ENCODE data around the gene KIF16B.
"Not testable (repeated sequence)": the region's sequence is repeated elsewhere in the genome, so short reads cannot be mapped to it uniquely, and the experiment has no call there.

The KIF16B gene

DNA sequence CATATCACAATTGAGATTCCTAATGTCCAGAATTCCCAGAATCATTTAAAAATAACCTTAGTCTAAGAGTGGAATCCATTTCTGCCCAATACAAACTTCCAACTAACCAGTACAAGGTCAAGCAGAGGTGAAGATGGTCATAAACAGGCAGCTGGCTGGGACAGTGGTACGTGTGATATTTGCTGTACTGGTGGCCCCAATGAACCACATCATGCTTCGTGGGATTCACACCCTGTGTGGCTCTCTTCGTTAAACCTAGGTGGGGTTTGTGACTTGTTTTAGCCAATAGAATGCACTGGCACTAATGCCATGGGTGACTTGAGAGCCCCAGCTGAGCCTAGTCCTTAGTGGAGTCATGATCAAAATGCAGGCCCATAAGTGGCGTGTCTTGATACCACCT lies 286.6 kb downstream of the KIF16B start:
- DNase-seq (ENCODE audit: low read depth) = no peak

DNA sequence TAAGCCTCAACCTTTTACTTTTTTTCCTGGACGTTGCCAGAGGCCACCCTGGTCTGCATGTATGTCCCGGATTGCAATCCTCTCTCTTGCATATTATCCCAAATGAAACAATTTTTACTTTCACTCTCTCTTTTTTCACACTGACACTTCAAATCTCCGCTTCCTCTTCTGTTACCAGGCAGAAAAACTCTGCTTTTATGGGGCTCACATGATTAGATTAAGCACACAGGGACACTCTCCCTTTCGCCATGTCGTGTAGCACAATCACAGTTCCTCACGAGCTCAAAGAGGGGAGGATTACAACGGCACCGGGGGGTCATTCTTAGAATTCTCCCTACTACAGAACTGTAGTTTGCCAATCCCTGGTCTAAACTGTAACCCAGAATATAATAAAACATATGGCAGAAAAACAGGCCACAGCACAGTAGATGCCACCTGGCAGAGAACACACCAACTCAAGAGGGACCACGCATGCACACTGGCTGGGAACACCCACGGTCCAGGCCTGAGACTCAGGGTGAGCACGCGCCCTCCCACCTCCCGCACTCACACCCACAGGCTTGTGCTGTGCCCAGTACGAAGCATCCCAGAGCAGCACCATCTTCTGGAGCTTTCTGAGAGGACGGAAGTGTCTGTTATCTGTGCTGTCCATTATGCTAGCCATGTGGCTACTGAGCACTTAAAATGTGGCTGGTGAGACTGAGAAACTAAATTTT lies 288.7 kb downstream of the KIF16B start:
- DNase-seq (ENCODE audit: low read depth) = no peak

DNA sequence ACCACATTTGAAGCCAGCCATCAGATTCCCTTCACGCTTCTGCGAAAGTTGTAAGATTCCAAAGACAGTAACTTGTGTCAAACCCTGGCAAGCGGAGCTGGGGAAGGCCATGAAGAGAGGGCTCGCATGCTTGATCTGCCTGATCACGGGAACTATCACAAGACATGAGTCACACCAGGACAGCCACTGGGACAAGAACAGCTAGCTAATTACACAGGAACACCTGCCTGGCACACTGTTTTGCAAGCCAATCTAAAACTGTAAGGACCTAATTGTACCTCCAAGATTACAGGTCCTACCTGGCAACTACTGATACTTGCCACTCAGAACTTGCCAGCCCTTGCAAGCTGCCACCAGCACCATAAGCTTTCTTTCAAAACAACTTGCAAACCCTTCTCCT lies 289.3 kb downstream of the KIF16B start:
- DNase-seq (ENCODE audit: low read depth) = no peak

GRCh38 chr20:16283307-16283706 lies 289.9 kb downstream of the KIF16B start:
- DNase-seq (ENCODE audit: low read depth) = no peak

DNA sequence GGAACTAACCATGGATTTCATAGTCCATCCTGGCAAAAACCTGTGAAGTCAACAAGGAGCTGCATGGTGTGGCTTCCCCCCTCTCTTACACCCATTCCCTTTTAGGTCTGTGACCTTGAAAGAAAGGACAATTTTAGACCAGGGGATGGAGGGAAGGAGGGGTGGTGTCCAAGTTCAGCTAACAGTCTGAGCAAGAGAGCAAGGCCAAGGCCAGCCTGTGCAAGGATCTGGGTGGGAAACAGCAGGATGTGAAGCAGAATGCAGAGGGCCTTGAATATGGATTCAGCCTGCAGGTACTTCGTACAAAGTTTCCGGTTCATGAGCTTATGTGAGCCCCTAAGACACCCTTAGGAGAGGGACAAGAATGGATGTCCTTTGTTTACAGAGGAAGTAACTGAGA lies 293.0 kb downstream of the KIF16B start:
- no peak for DNase-seq (ENCODE audit: low read depth)

- DNase-seq (ENCODE audit: low read depth) = no peak
Observed at GRCh38 chr20:16279320-16279719, 293.9 kb downstream of the KIF16B start.

DNA sequence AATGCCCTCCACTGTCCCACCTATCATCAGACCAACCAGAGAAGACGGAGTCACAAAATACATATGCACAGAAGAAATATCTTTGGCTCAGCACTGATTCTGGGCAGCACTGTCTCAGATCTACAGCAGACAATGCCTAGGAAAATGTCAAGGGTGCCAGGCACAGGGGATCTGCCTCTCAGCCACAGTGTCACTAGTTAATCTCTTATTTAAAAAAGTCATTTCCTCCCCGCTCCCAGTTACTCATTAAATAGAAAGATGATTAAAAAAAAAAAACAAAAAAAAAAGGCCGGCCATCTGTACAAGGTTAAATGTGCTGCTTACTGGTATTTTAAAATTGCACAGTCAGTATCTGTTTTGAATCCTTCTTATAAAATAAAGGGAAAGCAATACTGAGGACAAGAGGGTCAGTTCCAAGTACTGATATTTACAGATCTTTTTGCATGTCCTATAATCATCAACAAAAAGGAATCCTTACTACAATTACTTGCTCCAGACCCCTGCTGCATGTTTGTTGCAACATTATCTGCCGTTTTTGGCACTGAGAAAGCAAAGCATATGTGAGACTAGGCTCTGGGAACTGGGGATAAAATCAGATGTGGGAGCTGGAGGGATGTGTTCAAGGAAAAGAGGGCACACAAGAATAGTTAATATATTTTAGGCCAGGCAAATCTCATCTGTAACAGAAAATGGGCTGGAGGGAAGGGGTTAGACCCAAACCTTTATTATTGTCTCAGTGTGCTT lies 299.3 kb downstream of the KIF16B start:
- DNase-seq (ENCODE audit: low read depth) = no peak

- no peak for DNase-seq (ENCODE audit: low read depth)
Observed at GRCh38 chr20:16272780-16273360, 300.4 kb downstream of the KIF16B start.

GRCh38 chr20:16271450-16271849 lies 301.8 kb downstream of the KIF16B start:
- DNase-seq (ENCODE audit: low read depth) = no peak

GRCh38 chr20:16270989-16271388 lies 302.3 kb downstream of the KIF16B start:
- no peak for DNase-seq (ENCODE audit: low read depth)

DNA sequence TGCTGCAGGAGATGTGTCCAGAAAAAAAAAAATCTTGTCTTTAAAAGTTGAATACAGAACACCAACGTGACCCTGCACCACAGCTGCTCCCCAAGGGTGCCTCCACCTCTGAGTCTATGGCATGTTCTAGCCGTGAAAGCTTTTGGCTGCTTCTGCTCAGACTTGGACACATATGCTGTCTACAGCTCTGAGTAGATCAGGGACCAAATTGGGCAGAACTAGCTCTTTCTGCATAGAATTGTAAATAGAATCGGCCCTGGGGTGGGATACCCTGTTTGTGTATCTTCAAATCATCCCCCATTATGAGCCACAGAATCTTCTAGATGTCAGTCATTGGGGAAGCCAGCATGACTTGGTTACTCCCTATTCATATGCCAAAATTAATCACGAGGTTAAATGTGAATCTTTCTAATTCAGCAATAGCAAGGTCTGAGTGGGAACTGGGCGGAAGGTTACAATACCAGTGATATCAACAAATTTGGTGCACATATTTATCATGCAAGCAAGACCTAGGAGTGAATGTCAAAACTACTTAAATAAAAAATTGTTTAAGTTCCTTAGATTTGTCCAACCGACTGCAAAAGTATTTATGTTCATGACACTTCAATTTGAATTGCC lies 302.8 kb downstream of the KIF16B start:
- no peak for DNase-seq (ENCODE audit: low read depth)

DNA sequence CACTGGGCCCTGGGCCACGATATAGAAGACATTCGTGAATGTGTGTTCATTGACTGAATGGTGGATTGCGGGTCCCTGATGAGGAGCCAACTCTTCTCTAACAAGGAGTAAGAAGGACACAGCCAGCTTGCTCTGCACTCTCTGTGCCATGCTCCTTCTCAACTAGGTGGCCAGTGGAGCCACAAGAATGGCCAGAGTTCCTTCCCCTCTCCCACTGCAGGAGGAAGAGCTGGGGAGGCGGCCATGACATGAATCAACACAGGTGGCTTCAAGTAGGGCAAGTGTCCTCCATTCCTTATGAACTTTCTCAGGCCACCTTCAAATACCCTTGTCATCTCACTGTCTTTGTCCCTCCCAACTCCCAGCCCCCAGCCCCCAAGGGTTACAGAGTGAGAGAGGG lies 305.7 kb downstream of the KIF16B start:
- no peak for DNase-seq (ENCODE audit: low read depth)

- DNase-seq (ENCODE audit: low read depth) = no peak
Observed at GRCh38 chr20:16265334-16265733, 307.9 kb downstream of the KIF16B start.

GRCh38 chr20:16263582-16263981 lies 309.7 kb downstream of the KIF16B start:
- DNase-seq (ENCODE audit: low read depth) = no peak

GRCh38 chr20:16262594-16262993 lies 310.7 kb downstream of the KIF16B start:
- DNase-seq (ENCODE audit: low read depth) = no peak

- DNase-seq (ENCODE audit: low read depth) = no peak
Observed at GRCh38 chr20:16261733-16262273, 311.4 kb downstream of the KIF16B start.

DNA sequence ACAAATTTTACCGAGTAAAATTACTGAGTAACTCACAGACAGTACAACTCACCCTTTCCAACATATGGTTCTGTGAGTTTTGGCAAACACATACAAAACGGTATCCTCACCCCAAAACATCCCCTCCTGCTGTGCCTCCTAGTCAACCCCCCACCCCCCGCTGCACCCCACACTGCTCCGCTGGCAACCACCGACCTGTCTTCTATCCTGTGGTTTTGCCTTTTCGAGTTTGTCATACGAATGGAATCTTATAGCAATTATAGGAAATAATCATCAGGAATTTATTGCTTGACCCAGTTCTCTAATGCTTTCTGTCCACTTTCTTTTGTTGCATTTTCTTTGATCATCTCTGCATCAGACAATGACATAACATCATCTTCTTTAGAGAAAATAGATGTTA lies 312.3 kb downstream of the KIF16B start:
- DNase-seq (ENCODE audit: low read depth) = no peak

GRCh38 chr20:16260133-16260532 lies 313.1 kb downstream of the KIF16B start:
- DNase-seq (ENCODE audit: low read depth) = not testable (repeated sequence)

DNA sequence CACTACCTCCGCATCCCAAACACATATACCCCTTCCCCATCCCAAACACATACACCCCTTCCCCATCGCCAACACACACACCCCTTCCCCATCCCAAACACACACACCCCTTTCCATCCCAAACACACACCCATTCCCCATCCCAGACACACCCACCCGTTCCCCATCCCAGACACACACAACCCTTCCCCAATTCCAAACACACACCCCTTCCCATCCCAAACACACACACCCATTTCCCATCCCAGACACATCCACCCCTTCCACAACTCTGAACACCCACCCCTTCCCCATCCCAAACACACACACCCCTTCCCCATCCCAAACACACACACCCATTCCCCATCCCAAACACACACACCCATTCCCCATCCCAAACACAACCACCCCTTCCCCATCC lies 314.5 kb downstream of the KIF16B start:
- no peak for DNase-seq (ENCODE audit: low read depth)

DNA sequence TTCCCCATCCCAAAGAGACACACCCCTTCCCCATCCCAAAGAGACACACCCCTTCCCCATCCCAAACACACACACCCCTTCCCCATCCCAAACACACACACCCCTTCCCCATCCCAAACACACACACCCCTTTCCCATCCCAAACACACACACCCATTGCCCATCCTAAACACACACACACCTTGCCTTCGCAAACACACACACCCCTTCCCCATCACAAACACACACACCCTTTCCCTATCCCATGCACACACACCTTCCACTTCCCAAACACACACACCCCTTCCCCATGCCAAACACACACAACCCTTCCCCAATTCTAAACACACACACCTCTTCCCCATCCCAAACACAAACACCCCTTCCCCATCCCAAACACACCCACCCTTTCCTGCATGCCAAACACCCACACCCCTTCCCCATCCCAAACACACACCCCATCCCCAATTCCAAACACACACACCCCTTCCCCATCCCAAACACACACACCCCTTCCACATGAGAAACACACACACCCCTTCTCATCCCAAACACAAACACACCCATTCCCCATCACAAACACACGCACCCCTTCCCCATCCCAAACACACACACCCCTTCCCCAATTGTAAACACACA lies 315.3 kb downstream of the KIF16B start:
- DNase-seq (ENCODE audit: low read depth) = no peak

- DNase-seq (ENCODE audit: low read depth) = no peak
Observed at GRCh38 chr20:16257021-16257420, 316.2 kb downstream of the KIF16B start.

DNA sequence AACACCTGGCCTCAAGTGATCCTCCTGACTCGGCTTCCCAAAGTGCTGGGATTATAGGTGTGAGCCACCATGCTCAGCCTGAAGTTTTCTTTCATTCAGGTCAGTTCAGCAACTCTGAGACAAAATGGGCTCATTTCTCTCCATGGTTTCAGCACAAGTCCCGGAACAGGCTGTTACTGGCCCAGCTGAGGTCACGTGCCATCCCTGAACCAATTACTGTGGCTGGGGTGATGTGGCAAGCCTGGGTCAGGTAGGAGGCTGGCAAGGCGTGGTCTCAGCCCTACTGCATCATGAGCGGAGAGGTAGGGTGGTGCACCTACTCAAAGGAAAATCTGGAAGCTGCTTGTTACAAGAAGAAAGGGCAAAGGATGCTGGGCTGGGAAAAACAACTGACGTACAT lies 326.4 kb downstream of the KIF16B start:
- no peak for DNase-seq (ENCODE audit: low read depth)

Measured in activated T-helper 1 cell treated with Interleukin-2 at 50 U/mL for 16 hours (primary cell).